BLaER1 (cell line): ENCODE data around the gene SLC13A4.

Source experiments
- H3K27ac ChIP-seq: shearing (Covaris generic); formaldehyde crosslinking; 2 replicates; pipeline ENCODE4 v1.8.1; 2022
- H3K27me3 ChIP-seq: shearing (Covaris generic); formaldehyde crosslinking; 2 replicates; pipeline ENCODE4 v1.8.1; 2022
- H3K36me3 ChIP-seq: shearing (Covaris generic); formaldehyde crosslinking; 2 replicates; pipeline ENCODE4 v1.8.1; 2022
- H3K4me1 ChIP-seq: shearing (Covaris generic); formaldehyde crosslinking; 2 replicates; pipeline ENCODE4 v1.8.1; 2022
- H3K4me2 ChIP-seq: shearing (Covaris generic); formaldehyde crosslinking; 2 replicates; pipeline ENCODE4 v1.8.1; 2022
- H3K4me3 ChIP-seq: shearing (Covaris generic); formaldehyde crosslinking; 2 replicates; pipeline ENCODE4 v1.8.1; 2022
- H3K9ac ChIP-seq: shearing (Covaris generic); formaldehyde crosslinking; 2 replicates; pipeline ENCODE4 v1.8.1; 2022
- H3K9me3 ChIP-seq: shearing (Covaris generic); formaldehyde crosslinking; 2 replicates; pipeline ENCODE4 v1.8.1; 2022
- H4K20me1 ChIP-seq: shearing (Covaris generic); formaldehyde crosslinking; 2 replicates; pipeline ENCODE4 v1.8.1; 2022
- Cebpa-rat ChIP-seq: shearing (Covaris generic); IDR thresholded peaks from 2 replicates; pipeline ENCODE4 v1.8.1; 2022

Gene SLC13A4

DNA sequence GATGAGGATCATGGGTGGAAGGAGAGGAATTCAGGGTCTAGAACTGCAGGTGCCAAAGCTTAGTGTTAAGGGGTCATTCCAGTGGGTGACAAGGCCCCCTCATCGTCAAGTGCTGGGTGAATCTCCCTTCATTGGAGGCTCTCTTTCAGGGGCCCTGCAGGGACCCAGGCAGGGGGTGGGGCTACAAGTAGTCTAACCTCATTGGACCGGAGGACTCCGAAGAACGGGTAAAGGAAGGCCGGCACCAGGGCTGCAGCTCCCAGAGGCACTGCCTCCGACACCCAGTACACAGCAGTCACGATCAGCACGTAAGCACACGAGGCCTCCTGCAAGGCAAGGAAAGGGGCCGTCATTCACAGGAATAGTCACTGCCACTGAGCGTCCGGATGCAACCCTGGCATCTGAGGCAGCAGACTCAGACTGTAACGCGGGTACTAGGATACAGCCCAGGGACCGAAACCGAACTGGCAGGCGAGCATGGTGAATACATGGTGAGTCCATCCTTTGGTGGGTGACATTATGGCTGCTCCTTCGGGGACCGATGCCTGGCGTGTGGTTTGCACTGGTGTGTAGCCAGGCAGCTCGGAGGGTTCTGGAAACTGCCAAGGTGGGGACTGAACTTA is 6.7 kb downstream of the SLC13A4 start:
- Histone ChIP-seq H3K9ac (no peak overlapping the region), H3K27ac (no peak overlapping the region)

DNA sequence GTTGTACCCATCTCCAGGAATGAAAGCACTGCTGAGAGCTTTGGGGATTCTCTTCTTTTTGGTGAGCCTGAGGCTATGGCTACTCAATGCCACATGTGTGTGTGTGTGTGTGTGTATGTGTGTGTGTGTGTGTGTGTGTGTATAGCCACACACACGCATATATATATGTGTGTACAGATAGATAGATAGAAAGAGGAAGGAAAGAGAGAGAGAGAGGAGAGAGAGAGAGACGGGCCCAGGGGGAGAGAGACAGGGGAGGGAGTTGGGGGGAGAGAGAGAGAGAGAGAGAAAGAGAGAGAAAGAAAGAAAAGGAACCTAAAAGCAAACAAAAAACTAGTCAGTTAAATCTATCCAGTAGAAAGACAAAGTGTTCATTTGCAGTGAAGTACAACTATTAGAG is 8.3 kb downstream of the SLC13A4 start:
- H3K4me1 ChIP-seq = no peaks in the 10 kb centered on the region
- TF ChIP-seq Cebpa-rat = no peak

More for the DNA sequence above, 6.7 kb downstream of the SLC13A4 start:
- TF ChIP-seq Cebpa-rat = no peak
- H3K4me2 ChIP-seq = no peak overlapping the region
- H3K9me3 ChIP-seq = no peaks in the 10 kb centered on the region
- H4K20me1 ChIP-seq = no peaks in the 10 kb centered on the region
- H3K4me1 ChIP-seq = no peaks in the 10 kb centered on the region
- no peaks in the 10 kb centered on the region for H3K27me3 ChIP-seq
- H3K36me3 ChIP-seq = no peaks in the 10 kb centered on the region
- H3K4me3 ChIP-seq = no peak overlapping the region

DNA sequence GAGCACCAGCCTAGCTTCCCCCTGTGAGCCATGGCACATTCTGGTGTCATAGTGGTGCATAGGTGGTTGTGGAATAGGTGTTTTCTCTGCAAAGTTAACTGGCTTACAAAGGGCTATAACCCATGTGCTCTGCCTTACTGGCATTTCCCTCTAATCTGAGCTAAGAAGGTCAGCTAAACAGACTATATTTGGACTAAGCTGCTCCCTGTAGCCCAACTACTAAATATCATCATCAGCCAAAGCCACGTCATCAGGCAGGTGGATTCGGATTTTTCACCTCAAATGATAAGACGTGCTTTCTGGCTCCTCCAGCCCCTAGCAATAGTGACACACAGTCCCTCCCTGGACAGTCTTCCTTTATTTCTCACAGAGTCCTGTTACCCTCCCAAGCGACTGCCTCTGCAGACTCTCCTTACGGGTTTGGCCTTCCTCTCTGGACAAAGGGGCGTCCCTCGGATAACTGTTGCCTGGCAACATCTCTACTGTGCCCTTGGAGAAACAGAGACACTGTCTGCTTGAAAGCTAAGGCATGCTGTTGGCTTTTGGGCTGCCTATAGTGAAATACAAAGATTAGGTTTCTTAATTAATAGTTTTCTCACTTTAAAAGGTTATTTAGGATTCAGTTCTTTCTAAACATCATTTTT is 9.1 kb downstream of the SLC13A4 start:
- H3K4me1 ChIP-seq = no peaks in the 10 kb centered on the region
- H3K9me3 ChIP-seq = no peaks in the 10 kb centered on the region
- H3K4me2 ChIP-seq = no peak overlapping the region
- TF ChIP-seq Cebpa-rat = no peak
- H3K9ac ChIP-seq = no peak overlapping the region
- H3K36me3 ChIP-seq = no peaks in the 10 kb centered on the region
- no peaks in the 10 kb centered on the region for H4K20me1 ChIP-seq
- no peak overlapping the region for H3K27ac ChIP-seq
- H3K4me3 ChIP-seq = no peak overlapping the region
- H3K27me3 ChIP-seq = no peaks in the 10 kb centered on the region

More for the DNA sequence above, 8.3 kb downstream of the SLC13A4 start:
- H4K20me1 ChIP-seq = no peaks in the 10 kb centered on the region
- no peaks in the 10 kb centered on the region for H3K27me3 ChIP-seq
- no peaks in the 10 kb centered on the region for H3K36me3 ChIP-seq
- H3K4me2 ChIP-seq = no peak overlapping the region
- H3K4me3 ChIP-seq = no peak overlapping the region
- no peak overlapping the region for H3K9ac ChIP-seq
- H3K27ac ChIP-seq = no peak overlapping the region
- no peaks in the 10 kb centered on the region for H3K9me3 ChIP-seq

GRCh38 chr7:135718219-135718618 is 9.8 kb downstream of the SLC13A4 start:
- H3K4me3 ChIP-seq = no peak overlapping the region
- H3K27me3 ChIP-seq = no peaks in the 10 kb centered on the region
- TF ChIP-seq Cebpa-rat = no peak
- H3K9me3 ChIP-seq = no peaks in the 10 kb centered on the region
- H3K4me2 ChIP-seq = no peak overlapping the region
- H3K36me3 ChIP-seq = no peaks in the 10 kb centered on the region
- H3K9ac ChIP-seq = no peak overlapping the region
- H3K4me1 ChIP-seq = no peaks in the 10 kb centered on the region
- no peaks in the 10 kb centered on the region for H4K20me1 ChIP-seq
- H3K27ac ChIP-seq = no peak overlapping the region

GRCh38 chr7:135717693-135718092 is 10.3 kb downstream of the SLC13A4 start:
- H3K36me3 ChIP-seq = no peaks in the 10 kb centered on the region
- no peak overlapping the region for H3K9ac ChIP-seq
- H3K27me3 ChIP-seq = no peaks in the 10 kb centered on the region
- no peak overlapping the region for H3K27ac ChIP-seq
- no peaks in the 10 kb centered on the region for H3K4me1 ChIP-seq
- no peaks in the 10 kb centered on the region for H3K9me3 ChIP-seq
- no peaks in the 10 kb centered on the region for H4K20me1 ChIP-seq
- TF ChIP-seq Cebpa-rat = no peak
- H3K4me2 ChIP-seq = no peak overlapping the region
- no peak overlapping the region for H3K4me3 ChIP-seq

- no peak overlapping the region for H3K4me2 ChIP-seq
- H3K4me1 ChIP-seq = no peaks in the 10 kb centered on the region
- no peaks in the 10 kb centered on the region for H4K20me1 ChIP-seq
- H3K9ac ChIP-seq = no peak overlapping the region
- no peaks in the 10 kb centered on the region for H3K27me3 ChIP-seq
- no peak for TF ChIP-seq Cebpa-rat
- H3K36me3 ChIP-seq = no peaks in the 10 kb centered on the region
- H3K4me3 ChIP-seq = no peak overlapping the region
- H3K9me3 ChIP-seq = no peaks in the 10 kb centered on the region
- no peak overlapping the region for H3K27ac ChIP-seq
These were observed 11.2 kb downstream of the SLC13A4 start for GRCh38 chr7:135716677-135717238.

DNA sequence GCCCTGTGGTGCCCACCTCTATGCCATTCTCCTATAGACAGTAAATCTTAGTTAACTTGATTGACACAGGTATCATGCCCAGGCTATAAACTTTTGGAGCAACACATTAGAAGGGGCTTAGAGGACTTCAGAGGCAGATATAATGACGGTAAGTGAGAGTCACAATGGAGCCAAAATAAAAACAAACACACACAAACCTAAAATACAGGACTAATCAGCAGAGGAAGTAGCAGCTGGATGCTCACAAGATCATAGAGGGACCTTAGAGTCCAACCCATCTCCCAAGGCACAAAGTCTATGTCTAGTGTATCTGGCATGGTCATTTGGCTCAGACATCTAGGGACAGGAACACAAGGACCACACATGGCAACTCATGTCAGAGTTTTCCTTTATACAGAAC is 12.3 kb downstream of the SLC13A4 start:
- Histone ChIP-seq H3K36me3 (no peaks in the 10 kb centered on the region), H3K4me1 (no peaks in the 10 kb centered on the region), H3K4me2 (no peak overlapping the region), H3K9ac (no peak overlapping the region), H3K27me3 (no peaks in the 10 kb centered on the region), H4K20me1 (no peaks in the 10 kb centered on the region), H3K4me3 (no peak overlapping the region), H3K27ac (no peak overlapping the region), H3K9me3 (no peaks in the 10 kb centered on the region)
- no peak for TF ChIP-seq Cebpa-rat

DNA sequence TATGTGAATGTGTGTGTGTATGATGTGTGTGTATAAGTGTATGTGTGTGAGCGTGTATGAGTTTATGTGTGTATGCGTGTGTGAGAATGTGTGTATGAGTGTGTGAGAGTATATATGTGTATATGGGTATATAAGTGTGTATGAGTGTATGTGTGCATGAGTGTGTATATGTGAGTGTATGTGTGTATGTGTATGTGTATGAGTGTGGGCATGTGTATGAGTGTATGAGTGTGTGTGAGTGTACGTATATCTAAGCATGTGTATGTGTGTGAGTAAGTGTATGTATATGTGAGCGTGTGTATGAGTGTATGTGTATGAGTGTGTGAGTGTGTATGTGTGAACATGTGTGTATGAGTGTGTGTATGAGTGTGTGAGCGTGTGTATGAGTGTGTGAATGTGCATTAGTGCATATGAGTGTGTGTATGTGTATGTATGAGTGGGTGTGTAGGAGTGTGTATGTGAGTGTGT is 12.9 kb downstream of the SLC13A4 start:
- H3K4me1 ChIP-seq = no peaks in the 10 kb centered on the region
- H3K27ac ChIP-seq = no peak overlapping the region
- TF ChIP-seq Cebpa-rat = no peak
- H3K4me3 ChIP-seq = no peak overlapping the region
- H3K4me2 ChIP-seq = no peak overlapping the region
- no peaks in the 10 kb centered on the region for H3K36me3 ChIP-seq
- no peaks in the 10 kb centered on the region for H3K9me3 ChIP-seq
- no peaks in the 10 kb centered on the region for H3K27me3 ChIP-seq
- no peak overlapping the region for H3K9ac ChIP-seq
- H4K20me1 ChIP-seq = no peaks in the 10 kb centered on the region

DNA sequence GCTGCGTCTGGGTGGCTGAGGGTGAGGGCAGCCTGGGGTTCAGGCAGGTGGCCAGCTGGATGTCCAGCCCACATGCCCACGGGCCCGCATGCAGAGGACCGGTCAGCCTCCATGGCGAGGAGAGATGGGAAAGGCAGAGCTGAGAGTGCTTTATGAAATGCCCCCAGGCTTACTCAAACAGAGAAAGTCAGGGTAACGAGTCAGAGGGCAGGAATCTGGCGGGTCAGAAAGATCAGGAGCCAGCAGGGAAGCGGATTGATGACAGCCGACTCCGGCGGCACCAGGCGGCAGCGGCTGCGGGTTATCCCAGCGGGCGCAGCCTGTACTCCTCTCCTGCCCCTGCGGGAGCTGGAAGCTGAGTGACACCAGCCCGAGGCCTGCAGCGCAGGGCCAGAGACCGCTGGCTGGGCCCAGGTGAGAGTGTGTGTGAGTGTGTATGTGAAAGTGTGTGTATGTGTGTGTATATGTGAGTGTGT is 13.4 kb downstream of the SLC13A4 start:
- H3K27ac ChIP-seq = no peak overlapping the region
- no peak overlapping the region for H3K4me3 ChIP-seq
- H3K9ac ChIP-seq = no peak overlapping the region
- no peaks in the 10 kb centered on the region for H3K27me3 ChIP-seq
- no peaks in the 10 kb centered on the region for H4K20me1 ChIP-seq
- H3K36me3 ChIP-seq = no peaks in the 10 kb centered on the region
- H3K4me1 ChIP-seq = no peaks in the 10 kb centered on the region
- H3K4me2 ChIP-seq = no peak overlapping the region
- TF ChIP-seq Cebpa-rat = no peak
- no peaks in the 10 kb centered on the region for H3K9me3 ChIP-seq

DNA sequence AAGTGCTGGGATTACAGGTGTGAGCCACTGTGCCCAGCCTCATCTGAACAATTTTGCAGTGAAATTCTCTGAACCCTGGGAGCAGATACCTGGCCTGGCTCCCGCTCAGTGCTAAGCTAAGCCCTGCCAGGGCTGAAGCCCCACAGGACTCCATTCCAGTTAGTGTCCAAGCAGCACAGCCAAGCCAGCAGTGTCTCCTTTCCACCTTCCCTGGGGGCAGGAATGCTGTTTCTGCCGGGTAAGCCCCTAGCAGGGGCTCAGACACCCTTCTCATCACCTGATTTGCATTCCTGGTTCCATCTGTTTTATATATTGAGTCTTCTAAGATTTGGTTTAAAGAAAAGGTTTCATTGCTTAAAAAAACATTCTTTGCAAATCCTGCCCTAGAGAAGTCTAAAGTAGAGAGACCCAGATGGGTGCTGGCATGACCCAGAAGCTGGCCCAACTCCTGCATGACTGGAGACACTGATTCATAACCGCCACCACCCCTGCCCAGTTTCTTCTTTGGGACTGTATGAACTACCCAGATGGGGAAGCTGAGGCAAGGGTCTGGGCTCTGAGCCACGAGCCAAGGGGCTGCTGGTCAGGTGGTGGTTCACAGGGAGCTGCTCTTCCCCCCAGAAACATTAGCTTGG is 14.0 kb downstream of the SLC13A4 start:
- no peaks in the 10 kb centered on the region for H4K20me1 ChIP-seq
- H3K36me3 ChIP-seq = no peaks in the 10 kb centered on the region
- TF ChIP-seq Cebpa-rat = no peak
- no peaks in the 10 kb centered on the region for H3K27me3 ChIP-seq
- no peak overlapping the region for H3K9ac ChIP-seq
- H3K27ac ChIP-seq = no peak overlapping the region
- H3K9me3 ChIP-seq = no peaks in the 10 kb centered on the region
- no peak overlapping the region for H3K4me2 ChIP-seq
- no peaks in the 10 kb centered on the region for H3K4me1 ChIP-seq
- H3K4me3 ChIP-seq = no peak overlapping the region
